Superior temporal gyrus (tissue), 1 donor: Measurements from ENCODE around the gene CDHR2.
A peak's percentile ranks its signal among the peaks of the same experiment; 100 is the strongest.
"Not testable (repeated sequence)": the region's sequence is repeated elsewhere in the genome, so short reads cannot be mapped to it uniquely, and the experiment has no call there.

Experiments used
- DNase-seq: peaks from one replicate; pipeline ENCODE4 v3.0.0-alpha.2; 2016; ENCODE audit errors: extremely low spot score

CDHR2 gene

DNA sequence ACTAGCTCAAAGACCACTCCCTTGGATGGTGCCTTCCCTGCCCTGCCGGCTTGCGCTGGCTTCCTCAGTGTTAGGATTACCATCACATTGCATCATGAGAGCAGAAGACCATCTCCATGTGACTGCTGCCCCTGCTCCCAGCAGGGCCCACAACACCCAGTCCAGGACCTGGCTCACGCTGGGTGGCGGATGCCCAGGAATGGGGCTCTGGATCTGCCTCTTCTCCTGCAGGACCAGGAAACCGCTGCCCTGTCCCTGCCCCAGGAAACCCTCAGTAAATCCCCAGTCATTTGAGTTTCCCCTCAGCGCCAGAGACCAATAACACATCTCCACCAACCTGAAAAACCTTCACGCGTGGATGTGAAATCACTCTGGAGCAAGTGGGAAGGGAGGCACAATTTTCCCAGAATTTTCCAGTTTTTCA lies 8.7 kb upstream of the CDHR2 start:
- no peak for DNase-seq

DNA sequence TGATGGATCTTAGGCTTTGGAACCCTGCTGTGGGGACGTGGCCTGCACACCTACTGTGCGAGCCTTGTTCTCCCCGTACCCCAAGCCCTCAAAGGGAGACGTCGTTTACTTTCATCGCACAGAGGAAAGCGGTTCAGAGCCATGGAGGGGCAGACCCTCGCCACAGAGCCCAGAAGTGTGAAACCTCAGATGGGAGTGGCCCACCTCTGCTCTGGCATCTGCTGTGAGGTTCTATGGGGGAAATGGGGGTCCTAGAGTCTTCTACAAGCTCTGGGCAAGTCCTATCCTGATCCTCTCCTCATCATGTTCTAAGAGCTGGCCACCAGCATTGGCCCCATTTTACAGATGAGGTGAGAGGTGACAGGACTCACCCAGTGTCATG lies 8.2 kb upstream of the CDHR2 start:
- DNase-seq: no peak

DNA sequence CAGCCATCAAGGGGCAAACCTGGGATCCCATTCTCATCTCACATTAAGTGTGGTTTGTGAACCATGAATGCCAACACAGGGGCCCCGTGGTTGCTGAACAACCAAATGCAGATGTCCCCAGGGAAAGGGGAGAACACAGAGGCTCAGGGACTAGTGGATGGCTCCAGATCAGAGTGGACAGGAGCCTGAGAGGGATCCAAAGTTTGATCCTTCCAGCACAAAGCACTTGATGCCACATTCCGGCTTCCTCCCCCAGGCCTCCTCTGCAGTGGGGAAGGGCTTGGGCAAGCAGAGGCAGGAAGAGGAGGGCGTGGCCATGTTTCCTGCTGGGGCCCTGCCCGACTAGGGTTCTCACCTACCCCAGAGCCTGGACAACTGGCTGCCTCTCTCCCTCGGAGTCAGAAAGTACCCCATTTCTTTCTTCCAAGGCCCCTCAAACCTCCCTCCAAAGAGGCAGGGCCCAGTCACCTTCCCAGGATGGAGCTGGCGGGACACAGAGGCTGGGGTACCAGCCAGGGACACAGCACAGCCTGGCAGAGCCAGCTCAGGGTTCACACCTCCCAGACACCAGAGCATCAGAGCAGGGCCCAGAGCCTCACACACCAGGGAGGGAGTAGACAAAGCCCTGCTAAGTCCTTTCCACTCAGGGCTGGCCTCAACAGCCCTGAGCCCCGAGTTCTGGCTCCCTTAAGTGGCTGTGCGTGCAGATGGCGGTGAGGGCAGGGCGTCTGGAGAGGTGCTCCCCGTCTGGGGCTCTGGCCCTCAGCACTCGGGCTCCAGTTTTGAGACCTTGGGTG lies 7.6 kb upstream of the CDHR2 start:
- DNase-seq: no peak

DNA sequence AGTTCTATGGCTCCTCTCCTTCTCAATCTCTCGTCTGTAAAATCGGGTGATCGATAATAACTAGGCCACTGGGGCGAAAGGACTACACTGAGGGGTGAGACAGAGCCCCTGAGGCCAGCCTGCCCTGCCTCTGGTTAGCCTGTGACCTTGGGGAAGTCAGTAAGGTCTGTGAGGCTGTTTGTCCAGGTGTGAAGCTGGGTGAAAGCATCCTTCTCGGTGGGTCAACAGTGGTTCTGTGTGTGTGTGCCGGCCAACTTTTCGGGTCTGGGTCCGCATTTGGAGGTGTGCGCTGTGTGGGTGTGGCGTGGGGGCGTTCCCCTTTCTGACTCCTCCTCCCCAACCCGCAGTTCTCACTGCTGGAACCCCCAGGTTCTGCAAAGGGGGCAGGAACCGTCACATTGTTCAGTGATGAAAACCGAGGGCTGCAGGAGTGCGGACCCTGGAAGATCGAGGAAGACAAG lies 7.0 kb upstream of the CDHR2 start:
- no peak for DNase-seq

DNA sequence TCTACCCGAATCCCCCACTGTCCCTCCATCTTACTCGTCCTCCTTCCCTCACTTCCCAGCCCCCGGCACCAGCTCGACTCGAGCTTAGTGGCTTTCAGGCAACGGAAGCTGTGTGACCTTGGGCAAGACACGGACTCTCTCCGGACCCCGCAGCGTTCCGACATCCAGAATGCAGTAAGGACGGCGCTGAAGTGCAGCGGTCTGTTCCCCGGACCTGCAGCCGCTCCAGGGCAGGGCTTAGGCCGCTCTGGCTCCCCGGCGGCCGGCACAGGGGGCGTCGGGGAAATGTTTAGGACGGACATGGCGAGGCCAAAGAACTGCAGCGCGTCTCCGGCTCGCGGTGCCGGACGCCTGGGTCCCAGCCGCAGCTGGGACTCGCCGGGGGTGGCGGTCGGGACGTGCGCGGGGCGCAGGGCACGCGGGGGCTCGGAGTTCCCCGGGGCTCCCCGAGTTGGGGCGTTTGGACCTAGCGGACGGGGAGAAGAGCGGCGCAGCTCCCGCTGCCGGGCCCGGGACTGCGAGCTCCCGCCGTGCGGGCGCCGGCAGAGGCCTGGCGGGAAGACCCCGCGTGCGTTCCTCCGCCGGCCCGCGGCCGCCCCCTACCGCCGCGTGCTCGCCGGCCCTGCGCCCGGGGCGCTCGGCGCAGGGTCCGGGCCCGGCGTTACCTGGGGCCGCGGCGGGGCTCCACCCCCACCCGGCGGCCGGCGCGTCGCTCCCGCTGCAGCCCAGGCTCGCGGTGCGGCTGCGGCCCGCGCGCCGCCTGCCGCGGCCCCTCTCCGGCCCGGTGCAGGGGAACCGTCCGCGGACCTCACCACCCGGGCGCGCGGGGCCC lies 6.3 kb upstream of the CDHR2 start:
- no peak for DNase-seq

DNA sequence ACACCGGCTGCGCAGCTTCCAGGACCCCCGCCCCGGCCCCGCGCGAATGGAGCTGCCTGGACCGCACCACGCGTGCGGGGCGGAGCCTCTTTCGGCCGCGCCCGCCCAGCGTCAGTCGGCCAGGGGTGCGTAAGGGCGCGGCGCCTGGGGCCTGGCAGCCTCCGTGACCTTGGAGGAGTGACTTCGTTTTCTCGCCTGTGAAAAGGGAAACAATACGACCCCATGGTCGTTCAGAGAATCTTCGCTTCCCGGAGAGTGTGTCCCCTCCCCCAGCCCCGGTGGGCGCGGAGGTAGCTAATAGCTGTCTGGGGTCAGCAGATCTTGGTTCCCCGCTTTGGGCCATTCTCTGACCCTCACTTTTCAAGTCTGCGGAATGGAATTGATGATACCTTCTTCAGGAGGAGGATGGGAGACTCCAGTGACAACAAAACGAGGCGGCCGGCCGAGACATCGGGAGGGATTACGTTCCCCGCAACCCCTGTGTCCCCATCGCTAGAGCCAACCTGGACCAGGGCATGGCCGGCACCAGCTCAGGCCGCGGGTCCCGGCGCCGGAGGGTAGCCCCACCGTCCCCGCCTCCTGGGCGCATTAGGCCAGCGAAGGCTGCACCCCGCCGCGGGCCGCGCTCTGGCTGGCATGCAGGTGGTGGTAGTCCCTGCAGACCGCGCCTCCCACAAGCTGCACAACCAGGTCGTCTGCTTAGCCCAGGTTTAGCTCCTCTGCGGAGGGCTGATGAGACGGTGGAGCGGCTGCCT lies 5.5 kb upstream of the CDHR2 start:
- peak; percentile 38 for DNase-seq

DNA sequence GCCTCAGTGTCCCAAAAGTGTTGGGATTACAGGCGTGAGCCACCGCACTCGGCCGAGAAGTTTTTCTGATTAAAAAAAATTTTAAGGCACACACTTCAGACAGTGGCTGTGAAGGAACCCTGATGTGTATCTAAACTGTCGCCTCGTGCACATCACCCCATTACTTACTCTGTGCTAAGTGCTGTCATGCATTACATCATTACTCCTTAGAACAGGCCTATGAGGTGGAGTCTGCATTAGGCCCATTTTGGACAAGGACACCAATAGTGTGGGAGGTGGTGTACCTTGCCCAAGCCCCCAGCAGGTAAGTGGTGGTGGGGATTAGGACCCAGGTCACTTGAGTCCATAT lies 3.8 kb upstream of the CDHR2 start:
- no peak for DNase-seq

DNA sequence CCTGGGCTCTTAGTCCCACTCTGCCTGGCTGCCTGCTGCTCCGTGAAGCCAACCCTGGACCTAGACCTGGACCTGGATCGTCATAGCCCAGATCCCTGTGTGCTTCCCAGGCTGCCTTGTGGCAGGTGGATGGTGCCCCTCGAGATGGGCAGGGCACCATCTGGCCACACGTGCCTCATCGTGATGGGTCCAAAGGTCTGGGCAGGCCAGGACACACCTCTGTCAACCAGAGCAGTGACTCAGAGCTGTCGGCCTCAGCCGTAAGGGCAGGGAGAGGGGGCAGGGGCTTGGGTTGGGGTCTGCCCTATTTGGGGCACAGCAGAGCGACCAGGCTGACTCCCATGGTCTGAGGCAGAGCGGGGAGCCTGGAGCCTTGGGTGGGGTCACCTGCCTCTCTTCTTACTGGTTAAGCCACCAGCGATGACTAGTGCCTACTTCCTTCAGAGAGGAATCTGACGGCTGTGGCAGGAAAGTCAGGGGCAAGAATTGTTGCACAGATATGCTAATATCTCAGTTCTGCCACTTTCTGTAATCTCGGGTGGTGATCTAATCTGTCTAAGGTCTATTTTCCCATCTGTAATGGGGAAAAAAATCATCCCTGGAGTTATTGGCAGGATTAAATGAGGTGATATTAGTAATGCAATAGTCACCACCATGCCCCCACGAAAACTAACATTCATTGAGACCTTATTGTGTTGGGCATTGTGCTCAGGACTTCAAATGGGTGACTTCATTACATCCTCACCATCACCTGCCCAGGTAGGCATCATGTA lies 3.2 kb upstream of the CDHR2 start:
- DNase-seq: no peak

DNA sequence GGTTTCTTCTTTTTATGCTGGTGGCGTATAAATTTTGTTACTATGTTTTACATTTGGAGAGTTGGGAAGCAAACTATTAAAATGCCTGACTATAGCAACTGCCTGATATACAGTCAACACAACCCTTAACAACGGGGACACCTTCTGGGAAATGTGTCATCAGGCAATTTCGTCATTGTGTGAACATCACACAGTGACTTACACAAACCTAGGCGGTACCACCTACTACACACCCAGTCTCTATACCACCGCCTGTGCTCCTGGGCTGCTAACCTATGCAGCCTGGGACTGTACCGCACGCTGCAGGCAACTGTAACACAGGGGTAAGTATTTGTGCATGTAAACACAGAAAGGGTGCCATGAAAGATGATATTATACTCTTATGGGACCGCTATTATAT lies 1.3 kb upstream of the CDHR2 start:
- DNase-seq: no peak

DNA sequence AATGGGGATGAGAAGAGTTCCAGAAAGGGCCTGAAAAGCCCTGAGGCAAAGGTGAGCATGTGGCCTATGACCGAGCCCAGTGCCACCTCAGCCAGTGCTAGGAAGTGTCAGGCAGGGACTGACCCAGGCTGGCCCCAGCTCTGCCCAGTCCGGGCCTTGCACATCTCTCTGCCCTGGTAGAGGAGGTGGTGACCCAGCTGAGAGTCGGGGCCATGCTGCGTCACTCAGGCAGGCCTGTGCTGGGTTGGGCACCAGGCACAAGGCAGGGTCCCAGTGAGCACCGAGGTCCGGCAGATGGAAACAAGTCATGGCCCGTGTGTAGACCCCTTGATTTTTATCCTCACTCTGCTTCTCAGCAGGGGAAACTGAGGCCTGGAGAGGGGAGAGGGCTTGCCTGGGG lies 729 bp downstream of the CDHR2 start:
- no peak for DNase-seq

DNA sequence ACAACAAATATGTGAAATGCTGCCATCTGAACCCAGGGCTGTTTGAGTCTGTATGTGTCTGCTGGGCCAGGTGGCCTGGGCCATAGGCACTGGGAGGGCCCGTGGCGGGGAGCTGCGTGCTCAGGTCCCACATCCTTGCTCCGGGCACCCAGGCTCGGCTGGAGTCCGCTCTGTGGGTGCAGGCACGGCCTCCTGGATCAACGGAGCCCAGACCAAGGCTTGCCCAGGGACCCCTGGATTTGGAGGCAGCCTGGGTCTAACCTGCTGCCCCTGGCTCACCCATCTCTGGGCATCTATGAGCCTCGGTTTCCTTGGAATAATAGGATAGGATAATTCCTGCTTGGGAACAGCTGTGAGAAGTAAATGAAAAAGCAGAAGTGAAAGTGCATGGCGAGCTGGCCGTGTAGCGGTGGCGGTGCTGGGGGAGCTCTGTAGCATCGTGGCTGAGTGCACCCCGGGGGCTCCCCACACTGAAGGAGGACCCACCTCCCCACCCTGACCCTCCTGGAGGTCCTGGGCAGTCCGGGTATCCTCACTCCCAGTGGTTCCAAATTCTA lies 1.2 kb downstream of the CDHR2 start:
- DNase-seq: no peak

DNA sequence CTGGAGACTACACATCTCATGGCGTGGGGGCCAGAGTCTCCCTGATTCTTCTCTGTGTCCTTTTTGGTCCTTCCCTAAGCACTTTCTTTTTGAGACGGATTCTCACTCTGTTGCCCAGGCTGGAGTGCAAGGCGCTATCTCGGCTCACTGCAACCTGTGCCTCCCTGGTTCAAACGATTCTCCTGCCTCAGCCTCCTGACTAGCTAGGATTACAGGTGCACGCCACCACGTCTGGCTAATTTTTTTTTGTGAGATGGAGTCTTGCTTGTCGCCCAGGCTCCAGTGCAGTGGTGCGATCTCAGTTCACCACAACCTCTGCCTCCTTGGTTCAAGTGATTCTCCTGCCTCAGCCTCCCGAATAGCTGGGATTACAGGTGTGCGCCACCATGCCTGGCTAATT lies 1.8 kb downstream of the CDHR2 start:
- DNase-seq: not testable (repeated sequence)

DNA sequence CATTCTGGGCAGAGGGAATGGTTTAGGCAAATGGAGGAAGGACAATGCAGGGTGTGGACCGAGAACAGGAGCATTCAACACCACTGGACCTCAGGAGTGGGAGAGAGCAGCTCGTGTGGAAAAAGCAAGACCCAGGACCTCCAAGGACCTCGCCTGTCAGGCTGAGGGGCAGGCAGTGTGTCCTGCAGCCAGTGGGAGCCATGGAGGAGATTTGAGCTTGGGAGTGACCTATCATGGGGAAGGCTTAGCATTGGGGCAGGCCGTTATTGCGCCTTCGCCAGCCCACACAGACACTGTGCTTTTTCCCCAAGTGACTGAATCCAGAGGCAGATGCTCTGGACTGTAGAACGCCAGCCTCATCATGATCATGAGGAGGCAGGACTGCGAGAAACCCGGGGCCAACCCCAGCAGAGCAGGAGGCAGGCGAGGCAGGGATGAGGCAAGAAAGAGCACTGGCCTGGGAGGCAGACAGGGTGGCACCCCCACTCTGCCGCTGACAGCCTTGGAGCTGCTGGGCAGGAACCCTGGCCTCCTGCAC lies 3.3 kb downstream of the CDHR2 start:
- DNase-seq: no peak

DNA sequence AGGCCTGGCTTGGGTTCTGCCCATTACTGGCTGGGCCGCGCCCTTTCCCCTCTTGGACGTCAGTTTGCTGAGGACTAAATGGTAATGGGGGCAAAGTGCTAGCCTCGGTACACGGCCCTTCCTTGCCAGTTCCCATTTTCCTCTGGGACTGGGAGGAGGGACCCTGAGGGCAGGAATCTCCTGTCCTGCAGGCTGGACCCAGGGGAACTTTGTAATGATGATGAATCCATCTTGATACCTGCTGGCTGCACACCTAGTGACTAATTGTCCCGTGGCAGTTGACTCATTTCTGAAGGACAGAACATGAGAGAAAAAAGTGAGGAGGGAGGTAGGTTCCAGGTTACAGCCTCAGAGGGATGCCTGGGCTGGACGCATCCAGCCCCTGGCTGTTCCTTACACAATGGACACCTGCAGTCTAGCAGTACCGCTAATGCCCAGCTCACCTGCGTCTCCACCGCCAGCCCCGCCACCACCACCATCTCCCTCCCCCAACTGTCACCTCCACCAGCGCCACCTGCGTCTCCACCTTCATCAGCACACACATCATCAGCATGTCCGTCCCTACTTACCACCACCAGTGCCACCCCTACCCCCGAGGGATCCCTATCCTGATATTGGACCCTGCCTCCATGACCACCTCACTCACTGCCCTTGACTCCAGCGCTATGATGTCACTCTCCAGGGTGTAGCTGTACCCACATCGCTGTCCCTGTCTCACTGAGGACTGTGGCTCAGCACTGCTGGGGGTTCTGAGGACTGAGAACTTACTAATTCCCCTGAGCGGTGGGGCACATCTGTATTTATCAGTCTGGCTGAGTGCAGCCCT lies 4.3 kb downstream of the CDHR2 start:
- DNase-seq: no peak

DNA sequence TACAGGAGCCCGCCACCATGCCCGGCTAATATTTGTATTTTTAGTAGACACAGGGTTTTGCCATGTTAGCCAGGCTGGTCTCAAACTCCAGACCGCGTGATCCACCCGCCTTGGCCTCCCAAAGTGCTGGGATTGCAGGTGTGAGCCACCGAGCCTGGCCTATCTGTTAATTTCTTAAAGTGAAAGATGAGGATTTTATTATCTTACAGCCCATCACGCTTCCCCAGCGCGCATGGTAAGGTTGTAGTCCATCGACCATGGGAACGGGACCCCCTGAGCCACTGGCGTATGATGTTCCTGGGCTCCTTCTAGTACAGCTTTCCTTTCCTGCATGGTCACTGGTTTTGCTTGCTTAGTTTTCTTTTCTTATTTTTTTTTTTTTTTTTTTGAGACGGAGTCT lies 8.7 kb downstream of the CDHR2 start:
- DNase-seq: no peak

DNA sequence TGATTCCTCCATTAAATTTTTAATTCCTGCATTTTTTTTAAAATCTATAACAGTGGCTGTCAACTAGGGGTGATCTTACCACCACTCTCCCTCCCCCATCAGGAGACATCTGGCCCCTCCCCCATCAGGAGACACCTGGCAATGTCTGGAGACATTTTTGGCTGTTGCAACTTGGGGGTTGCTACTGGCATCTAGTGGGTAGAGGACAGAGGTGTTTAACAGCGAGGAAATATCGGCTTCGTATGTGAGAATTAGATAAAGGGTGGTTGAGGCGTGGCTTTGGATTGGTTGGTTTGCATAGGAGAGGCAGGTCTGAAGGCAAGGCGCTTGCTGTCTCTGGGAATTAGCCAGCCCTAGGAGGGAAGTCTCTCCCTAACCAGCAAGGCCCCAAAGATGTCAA lies 10.5 kb downstream of the CDHR2 start:
- DNase-seq: no peak

DNA sequence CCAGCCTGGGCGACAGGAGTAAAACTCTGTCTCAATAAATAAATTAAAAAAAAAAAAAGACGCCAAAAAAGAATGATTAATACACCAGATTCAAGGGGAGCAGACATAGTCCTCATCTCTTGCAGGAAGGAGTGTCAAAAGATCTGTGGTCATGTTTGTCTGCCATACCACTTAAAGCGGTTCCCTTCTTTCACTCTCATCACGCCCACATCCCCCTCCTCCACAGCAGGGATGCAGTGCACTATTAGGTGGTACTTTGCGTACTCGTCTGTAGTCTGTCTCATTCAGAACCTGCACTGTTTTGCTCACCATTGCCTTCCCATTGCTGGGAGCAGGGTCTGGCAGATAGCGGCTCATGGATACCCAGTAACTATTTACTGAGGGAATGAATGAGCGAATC lies 11.2 kb downstream of the CDHR2 start:
- DNase-seq: no peak

DNA sequence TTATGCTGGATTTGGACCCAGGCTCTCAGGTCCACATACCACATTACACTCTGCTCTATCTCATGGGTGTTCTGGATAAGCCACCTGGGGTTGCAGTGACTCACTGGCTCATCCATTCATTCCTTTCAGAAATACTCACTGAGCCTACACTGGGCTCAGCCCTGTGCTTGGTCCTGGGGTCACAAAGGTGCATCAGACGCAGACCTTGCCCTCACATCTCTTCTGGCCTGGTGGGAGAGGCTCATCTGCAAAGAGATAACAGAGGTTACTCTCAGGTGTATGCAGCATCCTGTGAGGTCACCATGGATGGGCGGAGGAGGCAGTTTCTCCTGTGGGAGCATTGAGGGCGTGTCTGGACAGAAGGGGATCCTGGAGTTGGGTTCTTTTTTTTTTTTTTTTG lies 12.1 kb downstream of the CDHR2 start:
- DNase-seq: no peak

DNA sequence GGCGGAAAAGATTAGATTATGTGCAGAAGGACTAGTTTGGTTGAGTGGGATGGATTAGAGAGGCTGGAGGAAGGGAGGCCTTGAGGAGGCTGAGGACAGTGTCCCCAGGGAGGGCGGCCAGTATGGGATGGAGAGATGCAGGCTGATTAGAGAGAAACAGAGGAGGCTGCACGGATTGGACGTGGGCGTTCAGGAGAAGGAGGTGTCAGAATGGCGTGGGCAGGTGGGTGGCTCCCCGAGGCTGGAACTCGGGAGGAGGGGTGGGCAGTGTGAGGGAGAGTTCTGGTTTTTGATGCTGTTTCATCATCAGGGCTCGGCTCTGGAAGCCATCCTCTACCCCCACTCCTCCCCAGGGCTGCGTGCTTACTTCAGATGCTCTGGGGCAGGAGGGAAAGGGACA lies 13.0 kb downstream of the CDHR2 start:
- DNase-seq: no peak

DNA sequence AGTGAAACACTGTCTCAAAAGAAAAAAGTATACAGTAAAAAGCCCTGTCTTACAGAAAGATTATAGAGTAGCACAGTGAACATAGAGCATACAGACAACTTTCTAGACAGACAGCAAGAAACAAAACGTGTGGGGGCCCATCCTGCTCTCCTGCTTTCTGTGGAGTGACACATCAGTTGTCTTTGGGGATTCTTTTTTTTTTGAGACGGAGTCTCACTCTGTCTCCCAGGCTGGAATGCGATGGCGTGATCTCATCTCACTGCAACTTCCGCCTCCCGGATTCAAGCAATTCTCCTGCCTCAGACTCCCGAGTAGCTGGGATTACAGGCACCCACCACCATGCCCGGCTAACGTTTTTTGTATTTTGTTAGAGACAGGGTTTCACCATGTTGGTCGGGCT lies 14.9 kb downstream of the CDHR2 start:
- DNase-seq: no peak
